Astrocyte of the cerebellum (primary cell): ENCODE measurements around the gene RNF213.
"Not testable (repeated sequence)": the region's sequence is repeated elsewhere in the genome, so short reads cannot be mapped to it uniquely, and the experiment has no call there.

Experiments used
- DNase-seq: peaks from one replicate; pipeline ENCODE4 v3.0.0-alpha.2; 2011; ENCODE audit warnings: low read depth
- H3K4me3 ChIP-seq: 2 replicates; pipeline ENCODE4 v1.5.1; 2011; ENCODE audit warnings: mild to moderate bottlenecking, low read depth, low read length, moderate library complexity
- CTCF ChIP-seq: IDR thresholded peaks from 2 replicates; pipeline ENCODE4 v1.5.1; 2012; ENCODE audit warnings: low read length, low read depth, moderate library complexity, mild to moderate bottlenecking; ENCODE audit errors: missing control alignments
- in situ Hi-C: cut with HindIII; loops from 2 replicates; pipeline ENCODE4 v1.10.0; 2017; ENCODE audit warnings: low sequenced_read_pairs

Gene RNF213

GRCh38 chr17:80232438-80232837 is 28.2 kb upstream of the RNF213 start:
- H3K4me3 ChIP-seq: no peak overlapping the region
- TF ChIP-seq CTCF: no peak
- DNase-seq: no peak
- in situ Hi-C loops: no loop called here

GRCh38 chr17:80233202-80233601 is 27.4 kb upstream of the RNF213 start:
- no peak for TF ChIP-seq CTCF
- in situ Hi-C loops: no loop called here
- no peak overlapping the region for H3K4me3 ChIP-seq
- no peak for DNase-seq

- no peak for TF ChIP-seq CTCF
- in situ Hi-C loops: no loop called here
- no peak overlapping the region for H3K4me3 ChIP-seq
- DNase-seq: no peak
These were observed 23.7 kb upstream of the RNF213 start for GRCh38 chr17:80236911-80237310.

- H3K4me3 ChIP-seq: no peak overlapping the region
- DNase-seq: no peak
- TF ChIP-seq CTCF: no peak
- in situ Hi-C loops: no loop called here
These were observed 23.3 kb upstream of the RNF213 start for GRCh38 chr17:80237386-80237785.

- no peak for DNase-seq
- H3K4me3 ChIP-seq: no peak overlapping the region
- TF ChIP-seq CTCF: no peak
- in situ Hi-C loops: no loop called here
These were observed 18.1 kb upstream of the RNF213 start for GRCh38 chr17:80242505-80242904.

- TF ChIP-seq CTCF: no peak
- H3K4me3 ChIP-seq: no peak overlapping the region
- in situ Hi-C loops: no loop called here
- no peak for DNase-seq
These were observed 16.9 kb upstream of the RNF213 start for GRCh38 chr17:80243526-80244433.

GRCh38 chr17:80244448-80244847 is 16.2 kb upstream of the RNF213 start:
- in situ Hi-C loops, H3K4me3 ChIP-seq, DNase-seq: not testable (repeated sequence)
